Measurements from ENCODE around the gene TRANK1. TPM values are rescaled to one million over a fixed set of nuclear protein-coding genes. Genes with fewer than 3 reads are reported as not detected.

TRANK1 gene
- total RNA-seq, 1 experiment from 2014 or later: 6.3 TPM

DNA sequence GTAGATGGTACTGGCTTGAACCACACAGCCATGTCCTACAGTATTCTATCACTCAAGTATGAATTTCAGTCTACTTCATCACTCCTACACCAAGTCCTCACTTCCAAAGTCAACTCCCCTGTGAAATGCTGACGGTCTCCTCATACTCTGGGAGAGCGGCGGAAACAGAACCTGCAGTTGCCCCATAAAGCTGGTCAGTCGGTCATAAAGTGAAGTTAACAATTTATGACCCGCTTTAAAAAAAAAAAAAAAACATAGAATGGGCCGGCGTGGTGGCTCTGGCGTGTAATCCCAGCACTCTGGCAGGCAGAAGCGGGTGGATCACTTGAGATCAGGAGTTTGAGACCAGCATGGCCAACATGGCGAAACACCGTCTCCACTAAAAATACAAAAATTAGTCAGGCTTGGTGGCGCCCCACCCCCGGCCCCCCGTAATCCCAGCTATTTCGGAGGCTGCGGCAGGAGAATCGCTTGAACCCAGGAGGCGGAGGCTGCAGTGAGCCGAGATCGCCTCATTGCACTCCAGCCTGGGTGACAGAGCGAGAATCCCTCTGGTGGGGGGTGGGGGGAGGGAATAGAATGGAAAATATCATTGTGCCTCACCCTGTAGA, 2.1 kb downstream of the TRANK1 start:
- no peak for DNase-seq (ENCODE audit: low spot score)
- CTCF ChIA-PET: interaction anchor here (0.5 to 0.6 kb wide), 2 partner anchors 24 to 73 kb away, joined by 3 read pairs; no protein-coding TSS in a partner anchor
- BruUV-seq (replicated peaks): no TSS peak
- no peak overlapping the region for H3K4me3 ChIP-seq (ENCODE audit: low read depth, low read length, poor library complexity, severe bottlenecking)
- H3K27me3 ChIP-seq (replicated peaks; ENCODE audit: insufficient read depth, low read depth, low read length, poor library complexity): no peaks in the 10 kb centered on the region
- no peaks in the 10 kb centered on the region for H3K36me3 ChIP-seq (ENCODE audit: insufficient read depth, low read length, poor library complexity, severe bottlenecking)
- no peaks in the 10 kb centered on the region for H3K4me1 ChIP-seq (ENCODE audit: insufficient read depth, low read length, poor library complexity, severe bottlenecking)
- TF ChIP-seq, protein P1, sequence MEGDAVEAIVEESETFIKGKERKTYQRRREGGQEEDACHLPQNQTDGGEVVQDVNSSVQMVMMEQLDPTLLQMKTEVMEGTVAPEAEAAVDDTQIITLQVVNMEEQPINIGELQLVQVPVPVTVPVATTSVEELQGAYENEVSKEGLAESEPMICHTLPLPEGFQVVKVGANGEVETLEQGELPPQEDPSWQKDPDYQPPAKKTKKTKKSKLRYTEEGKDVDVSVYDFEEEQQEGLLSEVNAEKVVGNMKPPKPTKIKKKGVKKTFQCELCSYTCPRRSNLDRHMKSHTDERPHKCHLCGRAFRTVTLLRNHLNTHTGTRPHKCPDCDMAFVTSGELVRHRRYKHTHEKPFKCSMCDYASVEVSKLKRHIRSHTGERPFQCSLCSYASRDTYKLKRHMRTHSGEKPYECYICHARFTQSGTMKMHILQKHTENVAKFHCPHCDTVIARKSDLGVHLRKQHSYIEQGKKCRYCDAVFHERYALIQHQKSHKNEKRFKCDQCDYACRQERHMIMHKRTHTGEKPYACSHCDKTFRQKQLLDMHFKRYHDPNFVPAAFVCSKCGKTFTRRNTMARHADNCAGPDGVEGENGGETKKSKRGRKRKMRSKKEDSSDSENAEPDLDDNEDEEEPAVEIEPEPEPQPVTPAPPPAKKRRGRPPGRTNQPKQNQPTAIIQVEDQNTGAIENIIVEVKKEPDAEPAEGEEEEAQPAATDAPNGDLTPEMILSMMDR (conservative IDR thresholded peaks at IDR 0.05; ENCODE audit: low read depth, low read length): no peak
- no peak for TF ChIP-seq EZH2 (IDR thresholded peaks at IDR 0.05; ENCODE audit: borderline replicate concordance, low read depth, low read length, poor library complexity, severe bottlenecking)
- POLR2A ChIA-PET (ENCODE audit: low non-redundant PET): no interaction called here
- H3K9me3 ChIP-seq (ENCODE audit: low read depth, low read length, poor library complexity, severe bottlenecking): peaks cover 8% of the 10 kb centered on the region
- intact Hi-C loops (cut with micrococcal nuclease; ENCODE audit: unreplicated experiment): no loop called here
- H3K27ac ChIP-seq (ENCODE audit: low read depth, low read length, poor library complexity, severe bottlenecking): no peak overlapping the region

DNA sequence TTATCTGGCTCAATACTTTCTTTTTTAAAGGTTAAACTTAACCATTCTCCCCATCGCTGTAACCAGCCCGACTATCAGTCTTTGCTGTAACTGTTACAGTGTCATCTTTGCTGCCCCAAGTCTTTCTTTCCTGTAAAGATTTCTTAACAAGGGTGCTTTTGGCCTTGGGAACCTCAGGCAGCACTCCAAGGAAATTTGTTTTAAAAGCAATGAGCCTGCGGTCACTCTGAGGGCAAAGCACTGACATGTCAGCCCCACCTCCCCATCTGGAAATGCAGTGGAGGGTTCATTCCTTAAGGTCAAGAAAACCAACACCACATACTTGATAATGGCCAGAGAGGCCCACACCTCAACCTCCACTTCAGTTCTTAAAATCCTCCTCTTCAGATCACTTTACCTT, 3.2 kb downstream of the TRANK1 start:
- ChIA-PET POLR2A (ENCODE audit: low non-redundant PET) (interaction anchor here (0.6 kb wide), 1 partner anchor 172 kb away, joined by 3 read pairs; no protein-coding TSS in a partner anchor), CTCF (no interaction called here)
- TF ChIP-seq, protein P1 (conservative IDR thresholded peaks at IDR 0.05; ENCODE audit: low read depth, low read length): no peak
- TF ChIP-seq EZH2 (IDR thresholded peaks at IDR 0.05; ENCODE audit: borderline replicate concordance, low read depth, low read length, poor library complexity, severe bottlenecking): no peak
- H3K4me3 ChIP-seq (ENCODE audit: low read depth, low read length, poor library complexity, severe bottlenecking): no peak overlapping the region
- intact Hi-C loops (cut with micrococcal nuclease; ENCODE audit: unreplicated experiment): no loop called here
- H3K27me3 ChIP-seq (replicated peaks; ENCODE audit: insufficient read depth, low read depth, low read length, poor library complexity): no peaks in the 10 kb centered on the region
- H3K36me3 ChIP-seq (ENCODE audit: insufficient read depth, low read length, poor library complexity, severe bottlenecking): no peaks in the 10 kb centered on the region
- H3K9me3 ChIP-seq (ENCODE audit: low read depth, low read length, poor library complexity, severe bottlenecking): peaks cover under 1% of the 10 kb centered on the region
- DNase-seq (ENCODE audit: low spot score): no peak
- BruUV-seq (replicated peaks): no TSS peak
- H3K27ac ChIP-seq (ENCODE audit: low read depth, low read length, poor library complexity, severe bottlenecking): no peak overlapping the region
- no peaks in the 10 kb centered on the region for H3K4me1 ChIP-seq (ENCODE audit: insufficient read depth, low read length, poor library complexity, severe bottlenecking)

DNA sequence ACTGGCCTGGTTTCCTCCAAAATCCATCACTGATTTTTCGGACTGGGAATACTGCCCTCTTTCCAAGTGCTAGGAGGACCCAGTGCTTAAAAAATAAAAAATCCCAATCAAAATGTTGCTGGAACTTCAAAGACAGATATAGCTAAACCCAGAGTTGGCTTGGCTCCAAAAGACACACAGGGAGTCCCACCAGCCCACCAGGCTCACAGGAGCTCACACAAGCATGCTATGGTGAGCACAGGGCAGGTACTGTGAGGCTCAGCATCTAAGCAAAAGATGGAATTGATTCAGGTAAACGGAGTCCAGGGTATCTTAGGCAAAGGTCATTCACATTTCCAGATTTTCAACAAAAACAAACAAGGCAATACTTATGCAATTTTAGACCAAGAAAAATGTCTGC, 3.7 kb downstream of the TRANK1 start:
- H3K4me3 ChIP-seq (ENCODE audit: low read depth, low read length, poor library complexity, severe bottlenecking): no peak overlapping the region
- no peaks in the 10 kb centered on the region for H3K27me3 ChIP-seq (replicated peaks; ENCODE audit: insufficient read depth, low read depth, low read length, poor library complexity)
- H3K27ac ChIP-seq (ENCODE audit: low read depth, low read length, poor library complexity, severe bottlenecking): no peak overlapping the region
- no peaks in the 10 kb centered on the region for H3K4me1 ChIP-seq (ENCODE audit: insufficient read depth, low read length, poor library complexity, severe bottlenecking)
- CTCF ChIA-PET: no interaction called here
- no TSS peak for BruUV-seq (replicated peaks)
- no peaks in the 10 kb centered on the region for H3K36me3 ChIP-seq (ENCODE audit: insufficient read depth, low read length, poor library complexity, severe bottlenecking)
- no peaks in the 10 kb centered on the region for H3K9me3 ChIP-seq (ENCODE audit: low read depth, low read length, poor library complexity, severe bottlenecking)
- POLR2A ChIA-PET (ENCODE audit: low non-redundant PET): interaction anchor here (0.6 kb wide), 1 partner anchor 172 kb away, joined by 3 read pairs; no protein-coding TSS in a partner anchor
- TF ChIP-seq EZH2 (IDR thresholded peaks at IDR 0.05; ENCODE audit: borderline replicate concordance, low read depth, low read length, poor library complexity, severe bottlenecking): no peak
- TF ChIP-seq, protein P1 (conservative IDR thresholded peaks at IDR 0.05; ENCODE audit: low read depth, low read length): no peak
- no peak for DNase-seq (ENCODE audit: low spot score)
- intact Hi-C loops (cut with micrococcal nuclease; ENCODE audit: unreplicated experiment): no loop called here
